ENCODE measurements around the gene FOXN3.
"Not testable (repeated sequence)": the region's sequence is repeated elsewhere in the genome, so short reads cannot be mapped to it uniquely, and the experiment has no call there.

Gene FOXN3

DNA sequence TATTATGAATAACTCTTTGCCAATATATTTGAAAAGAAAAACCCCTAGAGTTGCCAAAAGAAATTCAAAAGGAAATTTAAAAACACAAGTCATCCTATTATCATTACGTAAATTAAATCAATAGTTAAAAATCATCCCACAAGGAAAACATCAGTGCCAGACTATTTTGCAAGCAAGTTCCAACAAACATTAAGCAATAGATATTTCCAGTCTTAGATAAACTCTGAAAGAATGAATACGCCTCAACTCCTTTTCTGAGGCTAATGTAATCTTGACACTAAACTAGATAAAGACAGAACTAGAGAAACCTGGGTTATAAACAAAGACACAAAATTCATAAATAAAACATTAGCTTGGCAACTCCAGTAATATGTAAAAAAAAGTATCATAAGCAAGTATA lies 245.9 kb downstream of the FOXN3 start:
- no peak for FAIRE-seq
- TF ChIP-seq POLR2A (IDR thresholded peaks at IDR 0.05; ENCODE audit: low read depth, low read length) (no peak), TAF1 (IDR thresholded peaks at IDR 0.05; ENCODE audit: borderline replicate concordance, low read depth, low read length) (no peak), POLR2AphosphoS5 (IDR thresholded peaks at IDR 0.05; ENCODE audit: low read depth, low read length) (no peak)
- no peak for DNase-seq (ENCODE audit: insufficient read length)

DNA sequence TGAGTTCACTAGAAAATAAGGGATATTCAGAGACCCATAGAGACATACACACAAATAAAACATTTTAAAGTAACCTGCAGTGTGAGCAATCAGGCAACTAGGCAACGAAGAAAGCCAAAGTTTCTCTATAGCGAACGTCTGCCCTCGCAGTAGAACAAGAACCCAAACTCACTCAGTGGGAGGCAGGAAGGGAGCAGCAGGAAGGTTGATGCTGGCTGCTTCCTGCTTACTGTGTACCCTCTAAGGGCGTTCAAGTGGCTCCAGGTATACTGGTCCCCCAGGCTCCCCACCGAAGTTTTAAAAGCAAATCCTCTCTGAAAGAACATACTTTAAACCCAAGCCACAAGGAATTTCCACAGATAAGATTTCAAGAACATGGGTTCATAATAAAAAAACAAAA lies 249.3 kb downstream of the FOXN3 start:
- DNase-seq (ENCODE audit: insufficient read length) (no peak), FAIRE-seq (no peak)

DNA sequence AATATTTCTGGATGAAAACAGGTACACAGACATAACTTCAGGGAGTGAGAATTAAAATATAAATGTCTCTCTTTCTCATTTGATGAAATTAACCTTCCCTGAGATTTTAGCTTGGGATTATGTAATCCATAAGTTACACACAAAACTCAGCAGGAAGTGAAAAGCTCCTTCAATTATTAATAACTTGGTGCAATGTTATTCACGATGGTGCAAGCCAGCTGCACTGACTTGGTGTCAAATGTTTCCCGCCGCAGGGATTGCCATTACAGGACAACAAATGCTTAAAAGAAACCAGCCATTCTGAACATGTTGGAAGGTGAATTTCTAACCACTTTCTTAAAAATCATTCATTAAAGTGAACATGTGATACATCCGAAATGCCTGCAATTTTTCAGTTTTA lies 250.4 kb downstream of the FOXN3 start:
- FAIRE-seq: no peak
- TF ChIP-seq POLR2A (IDR thresholded peaks at IDR 0.05; ENCODE audit: low read depth, low read length) (no peak), TAF1 (IDR thresholded peaks at IDR 0.05; ENCODE audit: borderline replicate concordance, low read depth, low read length) (no peak), POLR2AphosphoS5 (IDR thresholded peaks at IDR 0.05; ENCODE audit: low read depth, low read length) (no peak)
- no peak for DNase-seq (ENCODE audit: insufficient read length)

More for the DNA sequence above, 249.3 kb downstream of the FOXN3 start:
- TF ChIP-seq POLR2AphosphoS5 (IDR thresholded peaks at IDR 0.05; ENCODE audit: low read depth, low read length): no peak
- TF ChIP-seq TAF1 (IDR thresholded peaks at IDR 0.05; ENCODE audit: borderline replicate concordance, low read depth, low read length): no peak
- no peak for TF ChIP-seq POLR2A (IDR thresholded peaks at IDR 0.05; ENCODE audit: low read depth, low read length)

DNA sequence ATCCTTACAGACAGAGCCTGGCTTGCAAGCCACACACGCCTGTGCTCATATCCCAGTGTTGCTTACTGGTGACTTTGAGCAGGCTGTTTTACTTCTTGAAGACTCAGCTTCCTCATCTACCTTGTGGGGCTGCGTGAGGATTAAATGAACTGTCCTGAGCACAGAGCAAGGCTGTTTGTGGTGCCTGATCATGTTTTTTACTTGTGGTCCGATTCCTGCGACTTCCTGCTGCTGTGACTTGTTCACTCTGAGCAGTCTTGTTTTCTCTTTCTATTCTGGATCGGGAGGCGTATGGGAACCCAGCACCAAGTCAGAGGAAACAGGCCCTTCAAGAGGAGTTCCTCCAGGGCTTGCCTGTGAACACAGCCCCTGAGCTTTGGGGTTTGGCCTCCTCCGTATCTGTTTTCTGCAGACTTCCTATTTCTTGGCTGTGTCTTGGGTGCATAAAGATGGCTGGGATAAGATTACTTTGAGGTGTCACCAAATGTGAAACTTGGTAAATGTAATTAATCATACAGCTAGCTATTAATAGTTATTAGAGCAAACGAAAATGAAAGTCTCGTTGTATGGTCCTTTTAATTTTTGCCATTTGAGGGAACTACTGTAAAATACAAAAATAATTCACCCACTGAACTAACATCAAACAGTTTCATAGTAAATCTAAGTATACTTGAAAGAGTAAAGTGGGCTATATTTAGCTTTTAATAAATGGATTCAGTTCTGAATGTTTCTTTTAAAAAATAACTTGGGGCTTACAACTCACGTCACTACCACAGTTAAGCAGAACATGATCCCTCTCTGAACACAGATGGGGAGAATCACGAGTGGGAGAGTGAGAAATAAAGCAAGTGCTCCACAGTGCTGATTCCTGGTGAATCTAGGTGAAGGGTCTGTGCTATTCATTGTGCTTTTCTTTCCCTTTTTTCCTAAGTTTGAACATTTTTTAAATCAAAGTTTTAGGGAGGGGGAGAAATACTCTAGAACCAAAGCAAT lies 251.5 kb downstream of the FOXN3 start:
- DNase-seq (ENCODE audit: insufficient read length) (peak; percentile 29), FAIRE-seq (peak; percentile 90)
- peak; percentile 49; the same call in 1 of the 2 replicates for TF ChIP-seq POLR2AphosphoS5 (IDR thresholded peaks at IDR 0.05; ENCODE audit: low read depth, low read length)
- no peak for TF ChIP-seq TAF1 (IDR thresholded peaks at IDR 0.05; ENCODE audit: borderline replicate concordance, low read depth, low read length)
- TF ChIP-seq POLR2A (IDR thresholded peaks at IDR 0.05; ENCODE audit: low read depth, low read length): peak; percentile 48

DNA sequence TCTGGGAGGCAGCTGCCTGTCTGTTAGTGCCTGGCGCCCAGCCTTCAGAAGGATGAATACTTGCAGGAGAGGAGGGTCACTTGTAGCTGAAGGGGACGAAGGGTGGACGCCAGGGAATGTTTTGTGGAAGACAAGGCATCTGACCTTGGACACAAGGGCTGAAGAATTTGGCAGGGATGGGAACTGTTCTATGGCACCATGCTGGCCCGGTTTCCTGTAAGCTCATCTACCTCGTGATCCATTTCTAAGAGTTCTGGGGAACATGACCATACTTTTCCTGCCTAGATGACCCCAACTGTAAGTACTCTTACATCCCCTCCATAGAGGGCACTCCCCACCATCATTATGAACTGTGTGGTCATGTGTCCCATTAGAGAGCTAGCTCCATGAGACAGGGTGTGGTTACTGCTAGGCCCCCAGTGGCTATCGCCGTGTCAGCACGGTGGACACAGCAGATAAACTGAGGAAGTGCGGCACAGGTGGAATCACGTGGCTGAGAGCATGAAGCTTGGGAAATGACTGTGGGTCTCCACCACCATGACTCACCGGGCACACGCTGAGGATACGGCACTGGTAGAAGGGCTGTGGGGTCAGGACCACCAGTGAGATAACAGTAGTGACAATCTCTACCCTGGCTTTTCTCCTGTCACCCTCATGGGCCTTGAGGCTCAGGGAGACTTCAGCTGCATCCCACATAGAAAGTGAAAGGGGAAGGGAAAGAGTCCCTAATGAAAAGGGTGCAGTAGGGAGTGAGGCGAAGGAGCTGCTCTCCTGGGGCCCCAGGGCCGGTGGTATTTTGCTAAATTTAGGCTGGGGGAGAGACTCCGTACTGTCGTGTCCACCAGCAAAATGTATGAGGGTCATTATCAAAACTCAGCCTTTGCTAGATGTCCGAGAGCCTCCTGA lies 252.6 kb downstream of the FOXN3 start:
- TF ChIP-seq TAF1 (IDR thresholded peaks at IDR 0.05; ENCODE audit: borderline replicate concordance, low read depth, low read length) (no peak), POLR2AphosphoS5 (IDR thresholded peaks at IDR 0.05; ENCODE audit: low read depth, low read length) (no peak), POLR2A (IDR thresholded peaks at IDR 0.05; ENCODE audit: low read depth, low read length) (no peak)
- DNase-seq (ENCODE audit: insufficient read length) (no peak), FAIRE-seq (peak; percentile 36)

DNA sequence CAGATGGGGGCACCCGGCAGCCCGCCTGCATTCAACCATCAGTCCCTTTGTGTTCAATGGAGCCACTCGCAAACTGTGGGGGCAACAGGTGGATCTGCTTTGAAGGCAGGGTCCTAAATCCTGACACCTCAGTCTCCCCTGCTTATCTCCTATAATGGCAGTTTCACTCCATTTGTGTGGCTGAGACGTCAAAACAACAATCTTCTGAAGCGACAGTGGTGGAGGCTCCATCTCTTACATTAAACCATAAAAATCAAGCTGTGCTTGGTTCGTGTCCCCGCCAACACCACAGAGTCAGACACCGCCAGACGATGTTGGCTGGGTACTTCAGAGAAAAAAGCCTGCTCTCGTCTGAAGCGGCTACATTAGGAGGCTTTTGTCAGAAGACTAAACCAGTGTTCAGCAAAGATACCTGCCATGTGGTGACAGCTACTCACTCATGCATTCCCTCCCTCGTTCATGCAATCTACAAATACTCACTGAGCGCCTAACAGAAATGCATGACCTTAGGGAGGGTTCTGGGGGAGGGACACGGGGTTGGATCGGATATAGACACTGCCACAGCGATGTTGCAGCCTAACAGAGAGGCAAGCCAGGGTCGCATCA lies 253.9 kb downstream of the FOXN3 start:
- FAIRE-seq: no peak
- TF ChIP-seq TAF1 (IDR thresholded peaks at IDR 0.05; ENCODE audit: borderline replicate concordance, low read depth, low read length): no peak
- DNase-seq (ENCODE audit: insufficient read length): no peak

DNA sequence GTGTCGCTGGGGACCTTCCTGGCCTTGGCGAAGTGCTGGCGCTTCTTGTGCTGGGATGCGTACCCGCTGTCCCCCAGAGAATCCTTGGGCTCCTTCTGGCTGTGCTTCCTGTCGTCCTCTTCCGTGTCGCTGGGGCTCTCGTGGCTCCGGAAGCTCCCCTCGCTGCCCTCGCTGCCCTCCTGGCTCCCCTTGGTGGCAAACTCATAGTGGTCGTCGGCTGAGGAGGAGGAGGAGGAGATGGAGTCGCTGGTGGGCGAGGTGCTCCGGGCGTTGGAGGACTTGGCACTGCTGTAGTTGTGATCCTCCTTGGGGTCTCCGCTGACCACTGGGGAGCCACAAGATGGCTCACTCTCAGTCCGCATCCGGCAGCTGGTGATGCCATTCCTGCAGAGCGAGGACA lies 254.4 kb downstream of the FOXN3 start:
- DNase-seq (ENCODE audit: insufficient read length) (no peak), FAIRE-seq (no peak)
- TF ChIP-seq TAF1 (IDR thresholded peaks at IDR 0.05; ENCODE audit: borderline replicate concordance, low read depth, low read length) (no peak), POLR2AphosphoS5 (IDR thresholded peaks at IDR 0.05; ENCODE audit: low read depth, low read length) (no peak), POLR2A (IDR thresholded peaks at IDR 0.05; ENCODE audit: low read depth, low read length) (no peak)

DNA sequence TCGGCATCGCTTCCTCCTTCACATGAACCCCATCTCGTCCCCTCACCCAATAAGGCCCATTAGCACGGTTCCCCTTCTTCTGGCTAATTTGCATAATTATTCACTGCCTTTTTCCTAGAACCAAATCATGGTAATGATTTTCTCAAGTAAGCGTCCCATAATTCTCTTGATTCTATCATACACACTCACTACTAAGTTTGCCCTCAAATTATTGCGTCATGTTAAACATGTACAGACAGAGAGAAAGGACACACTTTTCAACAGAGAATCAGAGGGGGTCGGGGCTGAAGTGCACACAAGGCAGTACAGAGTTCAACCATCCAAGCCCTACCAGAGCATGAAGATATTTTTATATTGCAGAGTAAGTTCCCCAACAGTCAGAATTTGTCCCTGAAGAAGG lies 256.6 kb downstream of the FOXN3 start:
- FAIRE-seq: no peak
- no peak for TF ChIP-seq POLR2A (IDR thresholded peaks at IDR 0.05; ENCODE audit: low read depth, low read length)
- TF ChIP-seq TAF1 (IDR thresholded peaks at IDR 0.05; ENCODE audit: borderline replicate concordance, low read depth, low read length): no peak
- TF ChIP-seq POLR2AphosphoS5 (IDR thresholded peaks at IDR 0.05; ENCODE audit: low read depth, low read length): no peak
- DNase-seq (ENCODE audit: insufficient read length): no peak

DNA sequence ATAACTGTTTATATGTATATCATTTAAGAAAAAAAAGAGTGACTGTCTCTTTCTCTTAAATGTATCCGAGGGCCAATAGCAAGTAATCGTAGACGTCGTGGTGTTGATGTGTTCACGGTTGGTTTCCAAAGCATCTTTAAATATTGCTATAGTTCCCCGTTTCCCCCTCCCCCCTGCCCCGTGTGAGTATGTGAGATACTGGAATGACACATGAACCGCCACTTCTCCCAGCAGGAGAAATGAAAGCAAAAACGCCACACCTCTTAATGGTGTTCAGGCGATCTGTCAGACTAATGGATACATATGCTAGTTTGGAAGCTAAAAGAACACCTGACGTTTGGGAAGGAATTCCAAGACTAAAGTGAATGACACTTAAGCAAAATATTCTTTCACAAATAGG lies 258.3 kb downstream of the FOXN3 start:
- TF ChIP-seq TAF1 (IDR thresholded peaks at IDR 0.05; ENCODE audit: borderline replicate concordance, low read depth, low read length) (no peak), POLR2AphosphoS5 (IDR thresholded peaks at IDR 0.05; ENCODE audit: low read depth, low read length) (no peak), POLR2A (IDR thresholded peaks at IDR 0.05; ENCODE audit: low read depth, low read length) (no peak)
- FAIRE-seq: no peak
- DNase-seq (ENCODE audit: insufficient read length): no peak

DNA sequence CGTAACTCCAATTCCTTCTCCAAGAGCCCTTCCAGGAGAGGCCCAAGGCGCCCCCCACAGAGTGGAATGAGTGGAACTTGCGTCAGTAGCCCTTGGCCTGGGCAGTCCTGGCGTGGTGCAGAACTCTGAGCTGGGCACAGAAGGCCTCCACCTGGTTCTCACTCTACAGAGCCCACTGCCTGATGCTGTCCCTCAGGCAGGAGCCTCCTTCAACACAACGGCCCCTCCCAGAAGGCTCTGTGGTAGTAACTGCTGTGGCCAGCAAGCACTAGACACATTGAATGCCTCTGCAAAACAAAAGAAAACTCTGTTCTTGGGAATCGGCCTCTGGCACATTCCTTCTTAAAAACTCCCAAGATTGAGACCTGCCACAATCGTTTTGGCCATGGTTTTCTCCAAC lies 258.9 kb downstream of the FOXN3 start:
- not testable (repeated sequence) for FAIRE-seq; DNase-seq (ENCODE audit: insufficient read length)

DNA sequence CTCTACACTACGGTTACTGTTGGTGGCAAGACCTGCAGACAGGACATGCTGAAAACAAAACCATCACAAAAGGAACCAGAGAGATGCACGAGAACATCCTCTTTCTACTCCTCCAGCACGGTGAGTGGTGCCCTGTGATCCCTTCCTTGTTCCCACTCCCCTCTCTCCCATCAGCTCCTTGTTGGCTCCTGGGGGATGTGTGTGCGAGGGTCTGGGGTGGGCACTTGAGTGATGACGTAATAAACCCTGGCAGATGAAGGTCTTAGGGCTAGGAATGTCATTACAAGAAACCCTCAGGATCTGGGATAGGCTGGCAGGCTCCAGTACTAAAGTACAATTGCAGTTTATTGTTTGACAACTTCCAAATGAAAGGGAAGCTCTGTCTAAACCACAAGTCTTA lies 261.5 kb downstream of the FOXN3 start:
- TF ChIP-seq POLR2AphosphoS5 (IDR thresholded peaks at IDR 0.05; ENCODE audit: low read depth, low read length): no peak
- no peak for TF ChIP-seq POLR2A (IDR thresholded peaks at IDR 0.05; ENCODE audit: low read depth, low read length)
- TF ChIP-seq TAF1 (IDR thresholded peaks at IDR 0.05; ENCODE audit: borderline replicate concordance, low read depth, low read length): no peak
- FAIRE-seq: no peak

DNA sequence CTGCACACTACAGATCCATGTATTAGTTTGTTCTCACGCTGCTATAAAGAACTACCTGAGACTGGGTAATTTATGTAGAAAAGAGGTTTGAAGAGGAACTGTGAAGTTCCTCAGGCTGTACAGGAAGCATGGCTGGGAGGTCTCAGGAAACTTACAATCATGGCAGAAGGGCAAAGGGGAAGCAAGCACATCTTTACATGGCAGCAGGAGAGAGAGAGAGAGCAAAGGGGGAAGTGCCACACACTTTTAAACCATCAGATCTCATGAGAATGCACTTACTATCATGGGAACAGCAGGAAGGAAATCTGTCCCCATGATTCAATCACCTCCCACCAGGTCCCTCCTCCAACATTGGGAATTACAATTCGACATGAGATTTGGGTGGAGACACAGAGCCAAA lies 265.3 kb downstream of the FOXN3 start:
- not testable (repeated sequence) for DNase-seq (ENCODE audit: insufficient read length)
- peak; percentile 46 for FAIRE-seq

More for the DNA sequence above, 261.5 kb downstream of the FOXN3 start:
- no peak for DNase-seq (ENCODE audit: insufficient read length)

Data from GM12892 (cell line).